GM19324 (cell line): ENCODE measurements around the gene CFAP99.

ENCODE experiments used
- ATAC-seq: cut with Tn5 transposase; IDR thresholded peaks from one replicate; pipeline ENCODE4 v1.9.1; 2021; ENCODE audit warnings: mild to moderate bottlenecking, moderate library complexity; ENCODE audit not compliant: unreplicated experiment, low FRiP score

Gene CFAP99

DNA sequence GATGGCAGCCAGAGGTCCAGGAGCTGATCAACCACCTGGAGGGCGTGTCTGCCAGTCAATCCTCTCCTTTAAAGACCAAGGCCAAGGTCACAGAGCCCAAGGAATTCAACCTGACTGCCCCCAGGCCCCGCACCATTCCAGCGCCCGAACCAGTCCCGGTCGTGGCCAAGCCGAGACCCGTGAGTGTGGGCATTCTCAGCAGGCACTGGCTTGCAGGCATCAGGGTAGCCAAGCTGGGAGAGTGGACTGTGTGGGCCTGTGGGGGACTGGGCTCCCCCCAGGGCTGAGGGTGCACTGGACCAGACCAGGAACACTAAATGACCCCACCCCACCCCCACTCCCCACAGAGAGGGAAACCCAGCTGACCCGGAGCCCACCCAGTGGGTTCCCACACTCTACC is 26.4 kb downstream of the CFAP99 start:
- ATAC-seq: no peak

DNA sequence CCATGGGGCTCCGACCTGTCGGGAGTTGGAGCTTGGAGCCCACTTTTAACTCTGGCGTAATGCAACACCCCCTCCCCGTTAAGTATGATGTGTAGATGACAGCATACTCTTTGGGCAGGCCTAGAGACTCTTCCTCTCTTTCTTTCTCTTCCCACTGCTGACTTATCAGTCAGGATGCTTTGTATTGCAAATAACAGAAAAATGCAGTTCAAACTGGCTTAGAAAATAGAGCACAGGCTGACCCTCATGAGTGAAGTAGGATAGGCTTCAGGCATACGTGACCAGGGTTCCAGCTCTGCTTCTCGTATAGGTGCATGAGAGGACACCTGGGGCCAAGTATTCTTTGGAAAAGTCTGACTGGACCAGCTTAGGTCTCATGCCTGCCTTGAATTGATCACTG is 26.8 kb downstream of the CFAP99 start:
- no peak for ATAC-seq

DNA sequence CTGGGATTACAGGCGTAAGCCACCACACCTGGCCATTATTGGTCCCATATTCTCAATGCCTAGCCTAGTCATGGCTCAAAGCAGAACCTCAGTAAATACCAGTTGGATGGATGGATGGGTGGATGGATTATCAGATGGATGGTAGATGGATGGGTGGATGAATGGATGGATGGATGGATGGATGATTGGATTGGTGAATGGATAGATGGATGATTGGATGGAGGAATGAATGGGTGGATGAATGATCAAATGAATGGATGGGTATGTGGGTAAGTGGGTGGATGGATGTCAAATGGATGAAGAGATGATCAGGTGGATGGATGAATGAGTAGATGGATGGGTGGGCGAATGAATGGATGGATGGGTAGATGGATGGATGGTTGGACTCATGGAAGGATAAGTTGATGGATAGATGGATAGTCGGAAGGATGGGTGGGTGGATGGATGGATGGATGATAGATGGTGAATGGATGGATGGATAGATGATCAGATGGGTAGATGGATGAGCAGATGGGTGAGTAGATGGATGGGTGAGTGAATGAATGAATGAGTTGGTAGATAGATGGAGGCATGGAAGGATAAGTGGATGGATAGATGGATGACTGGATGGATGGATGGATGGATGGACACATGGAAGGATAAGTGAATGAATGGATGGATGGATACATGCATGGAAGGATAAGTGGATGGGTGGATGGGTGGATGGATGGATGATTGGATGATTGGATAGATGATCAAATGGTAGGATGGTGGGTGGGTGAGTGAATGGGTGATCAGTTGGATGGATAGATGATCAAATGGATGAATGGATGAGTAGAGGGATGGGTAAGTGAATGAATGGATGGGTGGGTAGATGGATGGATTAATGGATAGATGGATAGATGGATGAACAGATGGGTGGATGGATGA is 28.2 kb downstream of the CFAP99 start:
- no peak for ATAC-seq

DNA sequence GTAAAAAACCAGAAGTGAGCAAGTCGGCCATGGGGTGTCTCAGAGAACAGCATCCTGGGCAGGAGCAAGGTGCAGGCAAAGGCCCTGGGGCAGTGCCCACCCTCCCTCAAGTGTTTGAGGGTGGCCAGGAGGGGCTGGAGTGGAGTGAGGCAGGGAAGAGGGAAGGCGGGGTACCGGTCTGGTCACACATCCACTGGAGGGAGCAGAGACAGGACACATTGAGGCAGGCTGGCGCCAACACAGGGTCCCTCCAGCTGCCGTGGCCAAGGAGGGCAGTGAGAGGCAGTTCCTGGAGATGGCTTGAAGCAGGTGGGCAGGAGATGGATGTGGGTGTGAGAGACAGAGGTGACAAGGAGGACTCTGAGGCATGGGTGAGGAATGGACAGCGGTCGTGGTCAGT is 29.8 kb downstream of the CFAP99 start:
- ATAC-seq: no peak

DNA sequence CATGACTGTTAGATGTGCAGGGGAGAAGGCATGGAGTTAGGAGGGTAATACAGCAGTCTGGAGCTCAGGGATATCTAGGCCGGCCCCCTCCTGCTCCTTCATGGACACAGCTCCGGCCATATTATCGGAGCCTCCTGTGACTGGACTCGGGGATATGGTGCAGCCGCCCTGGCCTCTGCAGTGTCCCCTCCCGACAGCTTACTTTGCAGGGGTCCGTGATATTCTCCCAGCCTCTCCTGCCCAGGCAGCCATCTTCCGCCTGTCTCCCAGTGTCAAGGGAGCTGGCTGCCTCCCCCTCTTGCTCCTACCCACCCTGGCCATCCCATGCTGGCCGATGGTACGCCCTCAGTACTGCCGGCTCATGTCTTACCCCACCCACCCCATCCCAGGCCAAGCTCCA is 30.3 kb downstream of the CFAP99 start:
- no peak for ATAC-seq

DNA sequence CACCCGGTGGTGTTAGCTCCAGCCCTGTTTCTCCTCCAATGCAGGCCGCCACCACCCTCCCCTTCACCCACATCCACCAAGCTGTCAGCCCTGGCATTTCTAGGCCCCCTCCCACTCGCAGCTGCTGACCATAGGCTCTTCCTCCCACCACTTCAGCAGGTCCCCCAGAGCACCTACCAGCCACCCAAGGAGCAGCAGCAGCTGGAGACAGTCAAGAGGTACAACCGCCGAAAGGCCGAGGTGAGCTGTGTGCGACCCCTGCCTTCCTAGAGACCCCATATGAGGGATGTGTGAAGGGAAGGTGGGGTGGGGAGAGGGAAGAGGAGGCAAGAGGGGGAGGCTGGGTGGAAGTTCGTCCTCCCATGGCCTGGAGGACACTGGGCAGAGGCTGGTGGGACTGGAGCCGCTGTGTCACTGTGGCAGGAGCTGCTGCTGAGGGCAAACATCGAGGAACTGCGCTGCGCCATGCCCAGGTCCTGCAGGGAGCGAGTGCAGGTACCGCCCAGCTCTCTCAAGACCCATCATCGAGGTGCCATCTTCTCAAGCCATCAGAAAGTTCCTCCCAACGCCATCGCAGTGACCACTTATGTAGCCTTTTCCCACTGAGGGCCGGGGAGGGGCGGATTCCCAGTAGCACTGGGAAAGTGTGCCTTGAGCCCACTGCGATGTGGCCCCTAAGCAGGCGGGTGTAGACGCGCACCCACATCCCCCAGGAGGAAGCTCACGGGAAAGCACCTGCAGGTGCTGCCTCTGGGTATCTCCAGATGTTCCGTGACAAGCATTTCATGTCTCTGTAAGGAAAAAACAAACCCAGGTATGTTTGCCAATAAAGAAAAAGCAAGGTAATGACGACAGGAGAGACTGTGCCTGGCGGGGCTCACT is 31.0 kb downstream of the CFAP99 start:
- ATAC-seq: no peak

DNA sequence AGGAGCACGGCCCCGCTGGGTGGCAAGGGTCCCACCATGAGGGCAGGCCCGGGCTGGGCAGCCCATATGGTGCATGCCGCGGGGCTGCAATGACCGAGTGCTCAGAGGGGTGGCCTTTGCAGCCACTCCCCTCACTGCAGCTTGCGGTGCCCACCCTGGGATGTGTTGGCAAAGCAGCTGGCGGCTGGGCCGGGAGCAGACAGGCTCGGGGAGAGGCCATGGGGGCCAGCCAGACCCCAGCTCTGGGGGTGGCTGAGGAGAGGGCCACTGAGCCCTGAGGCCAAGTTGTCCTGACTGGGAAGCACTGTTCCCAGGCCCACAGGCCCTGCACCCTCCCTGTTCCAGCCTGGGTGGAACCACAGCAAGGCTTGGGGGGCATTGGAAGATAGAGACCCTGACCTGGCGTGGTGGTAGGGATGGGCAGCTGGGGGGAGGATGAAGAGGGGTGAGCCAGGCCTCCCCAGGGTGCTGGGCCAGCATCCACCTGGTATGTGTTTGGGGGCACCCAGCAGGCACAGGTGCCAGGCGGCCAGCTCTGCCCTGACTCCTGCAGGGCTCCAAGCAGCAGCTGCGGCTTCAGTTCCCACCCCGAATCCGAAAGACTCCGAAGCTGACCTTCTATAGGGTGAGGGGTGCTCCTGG is 31.8 kb downstream of the CFAP99 start:
- ATAC-seq: no peak

DNA sequence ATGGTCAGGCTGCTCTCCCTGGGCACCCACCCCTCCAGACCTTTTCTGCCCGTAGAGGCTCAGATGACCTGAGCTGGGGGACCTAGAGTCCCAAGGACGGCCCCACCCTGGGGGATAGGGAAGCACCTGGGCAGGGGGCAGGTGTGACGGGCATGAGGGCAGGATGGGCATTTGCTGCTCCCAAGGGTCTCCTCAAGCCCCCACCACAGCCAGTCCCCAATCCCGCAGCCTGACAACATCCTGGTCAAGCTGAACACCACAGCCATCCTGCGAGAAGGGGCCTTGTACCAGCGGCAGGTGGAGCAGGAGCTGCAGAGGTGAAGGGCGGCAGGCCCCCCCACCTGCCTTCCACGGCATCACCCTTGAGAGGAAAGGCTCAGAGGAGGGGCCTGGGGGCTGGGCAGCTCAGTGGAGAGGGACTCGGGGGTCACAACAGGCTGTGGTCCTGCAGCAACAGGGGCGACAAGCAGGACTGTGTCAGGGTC is 32.3 kb downstream of the CFAP99 start:
- ATAC-seq: no peak

DNA sequence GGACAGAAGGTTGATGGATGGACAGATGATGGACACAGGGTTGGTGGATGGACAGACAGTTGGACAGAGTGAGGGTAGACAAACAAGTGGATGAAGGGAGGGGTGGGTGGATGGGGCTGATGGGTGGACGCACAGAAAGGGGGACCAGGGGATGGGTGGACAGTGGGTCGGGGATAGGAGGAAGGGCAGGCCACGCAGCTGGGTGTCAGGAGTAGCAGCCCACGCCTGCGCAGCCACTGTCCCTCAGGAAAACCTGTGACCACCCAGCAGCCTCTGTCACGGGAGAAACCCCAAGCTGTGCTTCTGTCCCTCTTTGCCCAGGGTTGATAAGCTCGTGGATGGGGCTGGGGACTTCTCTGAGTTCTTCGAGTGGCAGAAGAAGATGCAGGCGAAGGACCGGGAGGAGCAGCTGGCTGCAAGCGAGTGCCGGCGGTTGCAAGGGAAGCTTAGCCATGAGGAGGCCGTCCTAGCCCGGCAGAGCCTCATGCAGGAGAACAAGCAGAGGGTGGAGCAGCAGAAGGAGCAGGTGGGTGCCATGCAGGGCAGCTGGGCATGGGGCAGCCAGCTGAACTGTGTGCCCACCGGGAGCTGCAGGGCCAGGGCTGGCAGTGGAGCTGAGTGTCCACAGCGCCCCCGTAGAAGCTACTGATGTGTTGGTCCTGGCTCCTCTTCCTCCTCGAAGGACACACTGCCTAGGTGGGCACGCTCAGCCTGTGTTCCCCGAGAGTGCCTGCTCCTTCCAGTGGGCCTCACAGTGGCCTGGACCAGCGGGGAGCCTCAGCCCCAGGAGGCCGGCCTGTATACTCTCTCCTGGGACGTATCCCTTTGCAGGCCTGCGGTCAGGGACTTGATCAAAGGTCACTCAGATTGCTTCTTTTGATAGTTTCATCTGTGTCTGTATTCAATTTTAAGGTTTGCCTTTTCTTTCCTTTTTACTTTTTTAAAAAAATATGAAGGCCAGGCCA is 33.3 kb downstream of the CFAP99 start:
- ATAC-seq: no peak

DNA sequence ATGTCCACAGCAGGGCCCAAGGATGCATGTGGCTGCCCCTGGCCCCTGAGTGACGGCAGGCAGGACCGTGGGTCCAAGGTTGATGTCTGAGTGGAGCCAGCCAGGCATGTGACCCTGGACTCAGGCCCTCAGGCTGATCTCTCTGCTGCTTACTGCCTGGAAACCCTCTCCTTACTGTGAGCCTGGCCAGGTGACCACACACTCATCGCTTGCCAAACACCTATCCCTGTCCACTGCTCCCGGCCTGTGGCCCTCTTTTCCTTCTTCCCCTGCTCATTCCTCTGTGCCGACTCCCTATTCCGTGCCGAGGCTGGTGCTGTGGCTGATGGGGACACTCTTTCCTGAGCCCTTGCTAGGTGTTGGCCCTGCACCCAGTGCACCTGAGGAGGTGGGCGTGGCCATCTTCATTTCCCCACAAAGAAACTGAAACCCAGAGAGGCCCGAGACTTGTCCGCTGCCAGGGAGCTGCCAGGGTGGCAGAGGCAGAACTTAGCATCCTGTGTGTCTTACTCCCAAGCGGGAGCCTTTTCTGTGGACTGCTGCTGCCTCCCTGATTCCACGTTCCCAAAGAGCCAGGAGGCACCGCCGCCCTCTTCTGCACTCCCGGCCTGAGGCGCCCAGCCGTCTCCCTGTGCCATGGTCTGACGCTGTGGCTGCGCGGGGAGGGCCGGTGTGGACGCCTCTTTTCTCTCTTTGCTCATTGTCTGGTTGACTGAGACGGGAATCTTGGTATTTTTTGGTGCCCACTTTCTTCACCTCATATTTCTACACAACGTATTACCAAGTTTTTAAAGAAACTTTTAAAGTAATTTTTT is 38.9 kb downstream of the CFAP99 start:
- no peak for ATAC-seq

DNA sequence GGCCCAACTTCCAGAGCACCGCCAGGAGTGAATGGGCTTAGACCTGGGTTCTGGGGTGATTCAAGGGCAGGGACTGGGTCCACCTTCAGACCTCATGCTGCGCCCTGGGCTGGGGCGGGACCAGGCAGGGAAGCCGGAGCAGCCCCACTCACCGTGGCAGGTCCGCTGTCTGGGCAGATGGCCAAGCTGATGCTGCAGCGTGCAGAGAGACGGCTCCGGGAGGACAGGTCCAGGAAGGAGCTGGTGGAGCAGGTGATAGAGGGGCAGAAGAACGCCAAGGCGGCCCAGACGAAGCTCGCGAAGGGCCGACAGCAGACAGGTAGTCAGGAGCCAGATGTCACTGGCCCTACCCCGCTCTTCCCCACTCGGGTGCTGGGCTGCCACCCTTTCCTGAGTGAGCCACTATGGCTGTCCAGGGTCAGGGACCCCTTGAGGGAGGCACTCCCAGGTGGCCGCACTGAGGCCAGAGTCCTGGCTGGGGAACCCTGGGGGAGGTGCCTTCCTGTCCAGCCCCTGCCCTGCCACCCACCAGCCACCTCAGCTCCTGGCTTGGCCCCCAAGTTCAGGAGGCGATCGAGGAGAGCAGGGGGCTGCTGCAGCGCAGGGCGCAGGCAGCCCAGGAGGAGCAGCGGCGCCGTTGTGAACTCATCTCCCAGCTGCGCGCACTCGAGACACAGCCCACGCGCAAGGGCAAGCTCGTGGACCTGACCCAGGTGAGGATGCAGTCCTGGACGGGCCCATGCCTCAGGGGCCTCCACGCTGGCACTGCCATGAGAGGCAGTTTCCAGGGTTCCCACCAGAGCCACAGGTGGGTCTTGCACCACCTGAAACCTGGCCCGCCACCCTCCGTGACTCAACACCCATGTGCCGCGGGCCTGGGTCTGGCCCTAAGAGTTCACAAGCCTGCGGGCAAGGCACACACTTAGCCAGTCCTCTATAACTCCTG is 40.1 kb downstream of the CFAP99 start:
- ATAC-seq: no peak

DNA sequence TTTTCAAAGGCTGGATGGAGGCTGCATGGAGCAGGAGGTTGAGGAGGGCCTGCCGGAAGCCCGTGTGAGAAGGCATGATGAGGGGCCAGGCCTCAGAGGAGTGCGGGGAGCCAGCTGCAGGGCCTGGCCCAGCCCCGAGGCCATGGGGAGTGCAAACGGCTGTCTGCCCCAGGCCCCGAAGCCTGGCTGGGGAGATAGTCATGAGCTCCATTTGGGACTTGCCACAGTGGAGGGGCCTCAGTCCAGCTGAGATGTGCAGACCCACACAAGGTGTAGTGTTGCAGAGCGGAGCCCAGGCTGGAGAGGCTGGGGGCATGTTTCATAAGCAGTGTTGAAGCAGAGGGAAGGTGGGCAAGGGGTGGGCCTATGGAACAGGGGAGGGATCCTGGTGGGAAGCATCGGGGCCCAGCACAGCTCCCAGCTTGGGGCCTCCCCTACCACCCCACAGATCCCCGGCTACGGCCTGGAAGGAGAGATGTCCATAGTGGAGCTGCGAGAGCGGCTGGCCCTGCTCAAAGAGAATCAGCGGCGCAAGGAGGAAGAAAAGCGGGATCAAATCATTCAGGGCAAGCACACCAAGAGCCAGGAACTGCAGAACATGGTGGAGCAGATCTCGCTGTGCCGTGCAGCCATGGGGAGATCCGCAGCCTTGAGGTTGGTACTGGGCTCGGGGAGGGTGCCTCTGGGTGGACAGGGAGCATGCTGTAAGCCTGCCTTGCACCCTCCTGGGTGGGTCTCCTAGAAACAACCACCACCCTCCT is 41.0 kb downstream of the CFAP99 start:
- ATAC-seq: no peak

DNA sequence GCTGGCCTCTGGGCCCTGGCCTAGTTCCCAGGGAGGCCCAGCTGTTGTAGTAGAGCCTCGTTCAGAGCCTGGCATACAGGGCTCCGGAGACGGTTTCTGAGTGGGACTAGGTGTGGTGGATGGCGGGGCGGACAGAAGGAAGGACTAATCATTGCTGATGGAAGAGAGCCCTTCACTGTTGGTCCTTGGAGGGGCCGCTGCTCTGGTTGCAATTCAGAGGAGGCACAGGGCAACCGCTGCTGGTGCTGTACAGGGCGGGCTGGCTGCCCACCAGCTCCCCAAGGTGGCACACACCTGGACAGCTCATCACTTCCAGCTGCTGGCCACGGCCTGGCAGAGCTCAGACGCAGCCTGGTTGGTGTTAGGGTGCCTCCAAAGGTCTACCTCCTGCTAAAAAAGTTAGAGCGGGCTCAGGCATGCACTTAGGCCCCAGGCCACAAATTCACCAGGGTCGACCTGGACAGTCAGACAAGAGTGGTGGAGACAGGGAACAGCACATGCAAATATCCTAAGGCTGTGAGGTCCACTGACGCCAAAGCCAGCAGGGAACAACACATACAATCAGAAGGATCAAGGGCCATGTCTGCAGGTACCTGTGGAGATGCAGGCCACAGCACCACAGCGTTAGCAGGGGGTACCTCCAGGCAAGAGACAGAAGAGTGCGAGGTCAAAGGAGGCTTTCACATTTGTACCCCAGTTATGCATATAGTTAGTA is 42.6 kb downstream of the CFAP99 start:
- no peak for ATAC-seq

DNA sequence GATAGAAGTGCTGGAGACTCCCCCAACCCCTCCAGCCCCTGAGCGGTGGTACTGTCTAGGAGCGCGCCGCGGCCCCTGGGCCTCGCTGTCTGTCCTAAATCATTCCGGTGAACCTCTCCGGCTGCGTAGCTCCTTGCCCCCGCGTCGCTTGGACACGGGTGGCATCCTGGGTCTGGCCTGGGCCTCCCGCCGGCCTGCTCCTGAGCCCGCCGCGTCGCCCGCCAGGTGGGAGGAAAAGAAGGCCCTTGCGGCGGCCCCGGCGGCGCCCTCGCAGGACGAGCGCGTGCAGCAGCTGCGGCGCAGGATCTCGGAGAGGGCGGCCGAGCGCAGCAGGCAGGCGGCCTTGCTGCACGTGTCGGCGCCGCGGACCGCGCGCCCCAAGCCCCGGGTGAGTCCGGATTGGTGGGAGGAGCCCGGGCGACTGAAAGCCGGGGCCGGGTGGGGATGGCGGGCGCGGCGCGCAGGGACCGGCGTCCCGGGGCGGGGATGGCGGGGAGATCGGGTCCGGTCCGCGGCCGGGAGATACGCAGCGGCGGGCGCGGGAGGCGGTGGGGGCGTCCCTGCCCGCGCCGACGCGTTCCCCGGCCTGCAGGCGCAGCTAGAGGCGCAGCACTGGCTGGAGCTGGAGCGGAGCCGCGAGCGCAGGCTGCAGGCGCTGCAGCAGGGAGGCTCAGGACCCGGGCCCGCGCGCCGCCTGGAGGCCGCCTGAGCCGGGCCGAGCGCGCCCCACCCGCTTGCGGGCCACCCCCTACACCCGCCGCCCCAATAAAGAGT is 43.6 kb downstream of the CFAP99 start:
- peak; percentile 86 for ATAC-seq

DNA sequence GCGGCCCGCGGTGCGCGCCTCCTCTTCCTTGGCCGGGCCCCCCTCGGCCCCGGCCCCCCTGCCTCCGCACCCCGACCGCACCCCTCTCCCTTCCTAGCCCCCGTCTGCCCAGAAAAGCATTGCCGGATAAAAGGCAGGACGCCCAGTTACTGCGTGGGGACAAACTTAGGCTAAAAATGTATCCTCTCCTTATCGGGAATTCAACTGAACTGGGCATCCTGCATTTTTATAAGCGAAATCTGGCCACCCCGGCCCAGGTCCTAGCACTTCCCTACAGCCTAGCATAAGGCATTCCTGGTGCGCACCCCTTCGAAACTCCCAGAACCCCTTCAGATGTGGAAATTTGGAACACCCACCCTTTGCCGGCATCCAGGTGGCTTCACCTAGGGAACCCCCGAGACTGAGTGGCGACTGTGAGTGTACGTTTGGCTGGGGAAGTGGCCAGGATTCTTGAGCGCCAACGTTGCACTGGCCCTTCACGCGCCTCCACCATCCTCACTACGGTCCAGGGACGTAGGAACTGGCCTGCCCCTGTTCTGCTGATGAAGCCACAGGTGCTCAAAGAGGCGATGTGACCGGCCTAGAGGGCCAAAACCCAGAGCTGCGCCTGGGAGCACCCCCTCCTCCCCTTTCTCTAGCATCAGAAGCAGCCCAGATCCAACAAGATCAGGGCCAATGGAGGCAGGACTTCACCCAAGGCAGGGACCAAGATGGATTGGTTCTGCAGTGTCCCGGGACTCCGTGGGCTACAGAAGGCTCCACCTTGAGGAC is 44.4 kb downstream of the CFAP99 start:
- no peak for ATAC-seq
